OCI-LY3 (cell line): Measurements from ENCODE around the gene LMBRD1.

Source experiments
- CTCF ChIP-seq: fragments of 200-600, 300-600 bp; sonication (generic); IDR thresholded peaks from 2 replicates; pipeline ENCODE4 v1.5.1; 2014; ENCODE audit warnings: antibody characterized with exemption, low read length, low read depth
- EZH2phosphoT487 ChIP-seq: fragments of 200-600 bp; shearing (Covaris generic); IDR thresholded peaks from 2 replicates; pipeline ENCODE4 v1.6.1; 2018; ENCODE audit warnings: antibody characterized with exemption, mixed run types, low read depth

- no peak for TF ChIP-seq CTCF
- no peak for TF ChIP-seq EZH2phosphoT487
Measured at GRCh38 chr6:69756366-69756765, 40.4 kb downstream of the LMBRD1 start.
